Natural killer cell (primary cell): ENCODE results near the gene SETBP1. TPM values are rescaled to one million over a fixed set of nuclear protein-coding genes. Genes with fewer than 3 reads are reported as not detected.

Source experiments
- ATAC-seq, 3 donors: fragments of 150-1000 bp in 2 of 3; fragments of 200-7000 bp in 1 of 3; cut with Tn5 transposase; 1 replicate in 1 of 3; 2 replicates in 2 of 3; pipeline ENCODE4 v1.10.0; 2021; ENCODE audit warnings: mild to moderate bottlenecking in 2 of 3, moderate library complexity in 2 of 3
- DNase-seq, 2 donors: peaks; one replicate each; pipeline versions ENCODE4 v3.0.0 to v3.0.0-alpha.2; 2013 to 2021; ENCODE audit warnings: mixed read lengths in 1 of 2
- H3K27ac ChIP-seq: one replicate; pipeline ENCODE4 v1.5.1; 2013; ENCODE audit warnings: mild to moderate bottlenecking, low read length
- H3K27me3 ChIP-seq: one replicate; pipeline ENCODE4 v1.6.1; 2013; ENCODE audit warnings: low read length; ENCODE audit not compliant: control insufficient read depth, insufficient read depth
- H3K36me3 ChIP-seq: one replicate; pipeline ENCODE4 v1.6.1; 2013; ENCODE audit warnings: low read length; ENCODE audit not compliant: control insufficient read depth, insufficient read depth
- H3K4me1 ChIP-seq: one replicate; pipeline ENCODE4 v1.6.1; 2013; ENCODE audit warnings: low read length; ENCODE audit not compliant: control insufficient read depth, insufficient read depth
- H3K4me3 ChIP-seq: one replicate; pipeline ENCODE4 v1.5.1; 2013; ENCODE audit warnings: low read length
- H3K9me3 ChIP-seq: one replicate; pipeline ENCODE4 v1.6.1; 2013; ENCODE audit warnings: low read length; ENCODE audit not compliant: control insufficient read depth, insufficient read depth
- H3K27ac Mint-ChIP-seq, 2 donors: one replicate each; pipeline ENCODE4 v1.8.0; 2022; ENCODE audit warnings: mild to moderate bottlenecking in 2 of 2, mixed read lengths in 2 of 2, moderate library complexity in 1 of 2
- H3K27me3 Mint-ChIP-seq, 2 donors: one replicate each; pipeline ENCODE4 v1.8.0; 2022; ENCODE audit warnings: low read depth in 2 of 2, mixed read lengths in 2 of 2
- H3K36me3 Mint-ChIP-seq: one replicate; pipeline ENCODE4 v1.8.0; 2022; ENCODE audit warnings: mixed read lengths
- H3K4me1 Mint-ChIP-seq, 2 donors: one replicate each; pipeline ENCODE4 v1.8.0; 2022; ENCODE audit warnings: mixed read lengths in 2 of 2
- H3K4me3 Mint-ChIP-seq: one replicate; pipeline ENCODE4 v1.8.0; 2022; ENCODE audit warnings: mild to moderate bottlenecking, moderate library complexity, mixed read lengths
- H3K9me3 Mint-ChIP-seq, 2 donors: one replicate each; pipeline ENCODE4 v1.8.0; 2022; ENCODE audit warnings: mixed read lengths in 2 of 2
- WGBS: methylation state at CpG from one replicate; pipeline ENCODE4 v1.1.7; 2013; ENCODE audit warnings: missing lambda C conversion rate; ENCODE audit not compliant: insufficient coverage; 5-methylcytosine and 5-hydroxymethylcytosine counted together
- intact Hi-C: fragments of 100-400 bp; cut with micrococcal nuclease; formaldehyde crosslinking; loops from one replicate; pipeline ENCODE4 v1.14.2; 2022
- total RNA-seq, 4 donors: library from RNA; stranded (reverse); fragments of 120-200 nt in 1 of 4; gene quantifications; one replicate each; pipeline versions ENCODE4 v1.2.3 to v1.2.4, GENCODE V29; 2013 to 2022
- TF ChIP-seq, protein P1 (sequence below): fragments of 200-600 bp; IDR thresholded peaks from one replicate; pipeline ENCODE4 v1.8.0; 2022; ENCODE audit warnings: antibody characterized with exemption

SETBP1 gene
- total RNA-seq, 3 donors from 2014 or later (not counting 1 experiment from before 2014, with no cell fraction given) = 36.0 to 46.6 (median 41.2) TPM

GRCh38 chr18:44835703-44836102 lies 155.0 kb downstream of the SETBP1 start:
- 95% methylated on average over 5 of the region's 6 CpGs for WGBS
- intact Hi-C loops = loop anchor here (5.0 kb wide), 5 partner anchors 52 to 328 kb away; partner anchors contain the start of gene SETBP1
- peaks cover 52 to 68% of the 10 kb centered on the region in 2 donors for H3K4me1 Mint-ChIP-seq
- DNase-seq (no peak), ATAC-seq (no peak)
- H3K4me3 ChIP-seq = no peak overlapping the region
- TF ChIP-seq, protein P1, sequence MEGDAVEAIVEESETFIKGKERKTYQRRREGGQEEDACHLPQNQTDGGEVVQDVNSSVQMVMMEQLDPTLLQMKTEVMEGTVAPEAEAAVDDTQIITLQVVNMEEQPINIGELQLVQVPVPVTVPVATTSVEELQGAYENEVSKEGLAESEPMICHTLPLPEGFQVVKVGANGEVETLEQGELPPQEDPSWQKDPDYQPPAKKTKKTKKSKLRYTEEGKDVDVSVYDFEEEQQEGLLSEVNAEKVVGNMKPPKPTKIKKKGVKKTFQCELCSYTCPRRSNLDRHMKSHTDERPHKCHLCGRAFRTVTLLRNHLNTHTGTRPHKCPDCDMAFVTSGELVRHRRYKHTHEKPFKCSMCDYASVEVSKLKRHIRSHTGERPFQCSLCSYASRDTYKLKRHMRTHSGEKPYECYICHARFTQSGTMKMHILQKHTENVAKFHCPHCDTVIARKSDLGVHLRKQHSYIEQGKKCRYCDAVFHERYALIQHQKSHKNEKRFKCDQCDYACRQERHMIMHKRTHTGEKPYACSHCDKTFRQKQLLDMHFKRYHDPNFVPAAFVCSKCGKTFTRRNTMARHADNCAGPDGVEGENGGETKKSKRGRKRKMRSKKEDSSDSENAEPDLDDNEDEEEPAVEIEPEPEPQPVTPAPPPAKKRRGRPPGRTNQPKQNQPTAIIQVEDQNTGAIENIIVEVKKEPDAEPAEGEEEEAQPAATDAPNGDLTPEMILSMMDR = no peak
- no peaks in the 10 kb centered on the region for H3K36me3 ChIP-seq
- no peak overlapping the region for H3K4me3 Mint-ChIP-seq
- peaks cover 16% of the 10 kb centered on the region for H3K4me1 ChIP-seq
- no peaks in the 10 kb centered on the region for H3K36me3 Mint-ChIP-seq
- H3K27ac Mint-ChIP-seq = no peak overlapping the region
- H3K27me3 Mint-ChIP-seq = no peaks in the 10 kb centered on the region
- no peaks in the 10 kb centered on the region for H3K27me3 ChIP-seq
- no peaks in the 10 kb centered on the region for H3K9me3 Mint-ChIP-seq
- no peak overlapping the region for H3K27ac ChIP-seq
- H3K9me3 ChIP-seq = no peaks in the 10 kb centered on the region

DNA sequence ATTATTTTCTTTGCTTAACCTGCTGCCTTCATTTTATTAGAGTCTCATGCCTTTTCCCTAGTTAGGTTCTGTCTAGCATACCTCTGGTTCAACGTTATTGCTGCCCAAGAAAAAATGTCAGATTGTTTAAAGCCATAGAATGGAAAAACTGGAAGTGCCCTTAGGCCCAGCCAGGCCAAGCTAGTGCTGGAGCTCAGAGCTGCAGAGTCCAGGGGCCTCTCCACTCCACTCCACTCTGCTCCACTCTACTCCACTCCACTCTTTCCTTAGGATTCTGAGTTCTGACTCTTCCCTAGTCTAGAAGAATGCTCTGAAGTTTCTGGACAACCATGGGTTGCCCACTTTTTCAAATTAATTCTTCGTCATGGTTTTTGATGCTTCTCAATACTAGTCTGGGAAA lies 155.6 kb downstream of the SETBP1 start:
- no peak overlapping the region for H3K4me3 Mint-ChIP-seq
- no peaks in the 10 kb centered on the region for H3K36me3 Mint-ChIP-seq
- H3K4me3 ChIP-seq = no peak overlapping the region
- H3K27me3 ChIP-seq = no peaks in the 10 kb centered on the region
- intact Hi-C loops = loop anchor here (5.0 kb wide), 5 partner anchors 51 to 329 kb away; partner anchors contain the start of gene SETBP1
- ATAC-seq (no peak), DNase-seq (no peak)
- H3K27me3 Mint-ChIP-seq = no peaks in the 10 kb centered on the region
- H3K4me1 Mint-ChIP-seq = peaks cover 51 to 66% of the 10 kb centered on the region in 2 donors
- no peaks in the 10 kb centered on the region for H3K9me3 Mint-ChIP-seq
- TF ChIP-seq, protein P1 = no peak
- 91% methylated on average over 2 of the region's 2 CpGs for WGBS
- H3K4me1 ChIP-seq = peaks cover 16% of the 10 kb centered on the region
- H3K27ac Mint-ChIP-seq = peak overlapping the region in 1 of 2 donors; percentile 29
- no peak overlapping the region for H3K27ac ChIP-seq
- H3K9me3 ChIP-seq = no peaks in the 10 kb centered on the region
- H3K36me3 ChIP-seq = no peaks in the 10 kb centered on the region

- Histone ChIP-seq H3K4me1 (peaks cover 23% of the 10 kb centered on the region), H3K36me3 (no peaks in the 10 kb centered on the region), H3K27me3 (no peaks in the 10 kb centered on the region), H3K27ac (no peak overlapping the region), H3K4me3 (no peak overlapping the region), H3K9me3 (no peaks in the 10 kb centered on the region)
- H3K9me3 Mint-ChIP-seq = no peaks in the 10 kb centered on the region
- no peak for ATAC-seq
- no peak overlapping the region for H3K4me3 Mint-ChIP-seq
- intact Hi-C loops = loop anchor here (5.0 kb wide), 5 partner anchors 50 to 330 kb away; partner anchors contain the start of gene SETBP1
- WGBS = 83% methylated on average over 5 of the region's 6 CpGs
- DNase-seq = no peak
- H3K27me3 Mint-ChIP-seq = peaks cover 0 to 2% of the 10 kb centered on the region in 2 donors
- H3K4me1 Mint-ChIP-seq = peaks cover 64 to 73% of the 10 kb centered on the region in 2 donors
- no peaks in the 10 kb centered on the region for H3K36me3 Mint-ChIP-seq
- TF ChIP-seq, protein P1 = no peak
- peak overlapping the region in 1 of 2 donors; percentile 76 for H3K27ac Mint-ChIP-seq
Observed at GRCh38 chr18:44837482-44838180, 156.9 kb downstream of the SETBP1 start.
